ENCODE results near the gene ARHGEF6.

Gene ARHGEF6

GRCh38 chrX:136691028-136691809 is 89.5 kb downstream of the ARHGEF6 start:
- DNase-seq = no peak

- no peak for DNase-seq
Observed at GRCh38 chrX:136689436-136689835, 91.3 kb downstream of the ARHGEF6 start.

GRCh38 chrX:136687457-136687856 is 93.3 kb downstream of the ARHGEF6 start:
- DNase-seq = peak in 1 of 2 experiments; percentile 25

- DNase-seq = no peak
Observed at GRCh38 chrX:136684120-136684519, 96.6 kb downstream of the ARHGEF6 start.

- DNase-seq = no peak
Observed at GRCh38 chrX:136679531-136679930, 101.2 kb downstream of the ARHGEF6 start.

GRCh38 chrX:136674270-136674985 is 106.3 kb downstream of the ARHGEF6 start:
- DNase-seq = no peak

GRCh38 chrX:136671006-136671610 is 109.6 kb downstream of the ARHGEF6 start:
- DNase-seq = no peak

GRCh38 chrX:136667446-136668168 is 113.1 kb downstream of the ARHGEF6 start:
- no peak for DNase-seq

GRCh38 chrX:136666088-136666487 is 114.6 kb downstream of the ARHGEF6 start:
- no peak for DNase-seq

GRCh38 chrX:136665258-136665900 is 115.4 kb downstream of the ARHGEF6 start:
- DNase-seq = no peak

GRCh38 chrX:136662976-136663375 is 117.8 kb downstream of the ARHGEF6 start:
- no peak for DNase-seq

GRCh38 chrX:136662104-136662503 is 118.6 kb downstream of the ARHGEF6 start:
- no peak for DNase-seq

- DNase-seq = no peak
Observed at GRCh38 chrX:136660896-136661295, 119.8 kb downstream of the ARHGEF6 start.

- no peak for DNase-seq
Observed at GRCh38 chrX:136659174-136659573, 121.6 kb downstream of the ARHGEF6 start.

GRCh38 chrX:136658151-136658550 is 122.6 kb downstream of the ARHGEF6 start:
- DNase-seq = no peak

- DNase-seq = no peak
Observed at GRCh38 chrX:136656361-136656964, 124.3 kb downstream of the ARHGEF6 start.

GRCh38 chrX:136652822-136653723 is 127.7 kb downstream of the ARHGEF6 start:
- no peak for DNase-seq

GRCh38 chrX:136650811-136651210 is 129.9 kb downstream of the ARHGEF6 start:
- no peak for DNase-seq

GRCh38 chrX:136647677-136648360 is 132.9 kb downstream of the ARHGEF6 start, which contains the start of gene CD40LG:
Gene CD40LG, plus strand, starts transcription at chrX:136648158. Its CDS starts 91 bp downstream, at chrX:136648249.
- peak in 1 of 2 experiments; percentile 45 for DNase-seq

- DNase-seq = peak; percentile 51 to 56
Observed at GRCh38 chrX:136646602-136647239, 134.0 kb downstream of the ARHGEF6 start.
